AG09309 (cell line): ENCODE measurements around the gene TNS1.

Experiments
- DNase-seq: peaks from one replicate; pipeline ENCODE4 v3.0.0-alpha.2; 2010; ENCODE audit warnings: low read depth
- H3K4me3 ChIP-seq: 2 replicates; pipeline ENCODE4 v1.5.1; 2011; ENCODE audit warnings: mild to moderate bottlenecking, low read depth, low read length, moderate library complexity; ENCODE audit not compliant: control insufficient read depth
- TF ChIP-seq, protein P1 (sequence below): IDR thresholded peaks from 2 replicates; pipeline ENCODE4 v1.5.1; 2011; ENCODE audit warnings: mild to moderate bottlenecking, low read depth, low read length, inconsistent platforms; ENCODE audit not compliant: insufficient read depth, control insufficient read depth; ENCODE audit errors: missing control alignments

The TNS1 gene

DNA sequence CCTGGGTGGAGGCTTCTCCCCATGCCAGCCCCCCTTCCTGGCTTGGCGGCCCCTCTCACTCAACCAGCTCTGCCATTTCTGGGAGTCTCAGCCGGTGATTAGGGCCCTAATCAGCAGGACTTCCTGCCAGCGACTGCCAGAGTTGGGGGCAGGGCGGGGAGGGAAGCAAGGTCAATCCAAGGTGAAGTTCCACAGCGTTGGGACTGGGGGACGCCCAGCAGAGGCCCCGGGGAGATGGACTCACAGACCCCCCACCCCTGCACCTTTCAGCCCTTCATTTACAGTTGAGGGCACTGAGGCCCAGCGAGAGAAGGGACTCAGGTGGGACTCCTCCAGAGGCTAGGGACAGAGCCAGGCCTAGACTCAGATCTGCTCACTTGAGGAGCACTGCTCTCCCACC, 65.3 kb downstream of the TNS1 start:
- no peak for DNase-seq
- TF ChIP-seq, protein P1, sequence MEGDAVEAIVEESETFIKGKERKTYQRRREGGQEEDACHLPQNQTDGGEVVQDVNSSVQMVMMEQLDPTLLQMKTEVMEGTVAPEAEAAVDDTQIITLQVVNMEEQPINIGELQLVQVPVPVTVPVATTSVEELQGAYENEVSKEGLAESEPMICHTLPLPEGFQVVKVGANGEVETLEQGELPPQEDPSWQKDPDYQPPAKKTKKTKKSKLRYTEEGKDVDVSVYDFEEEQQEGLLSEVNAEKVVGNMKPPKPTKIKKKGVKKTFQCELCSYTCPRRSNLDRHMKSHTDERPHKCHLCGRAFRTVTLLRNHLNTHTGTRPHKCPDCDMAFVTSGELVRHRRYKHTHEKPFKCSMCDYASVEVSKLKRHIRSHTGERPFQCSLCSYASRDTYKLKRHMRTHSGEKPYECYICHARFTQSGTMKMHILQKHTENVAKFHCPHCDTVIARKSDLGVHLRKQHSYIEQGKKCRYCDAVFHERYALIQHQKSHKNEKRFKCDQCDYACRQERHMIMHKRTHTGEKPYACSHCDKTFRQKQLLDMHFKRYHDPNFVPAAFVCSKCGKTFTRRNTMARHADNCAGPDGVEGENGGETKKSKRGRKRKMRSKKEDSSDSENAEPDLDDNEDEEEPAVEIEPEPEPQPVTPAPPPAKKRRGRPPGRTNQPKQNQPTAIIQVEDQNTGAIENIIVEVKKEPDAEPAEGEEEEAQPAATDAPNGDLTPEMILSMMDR: no peak
- H3K4me3 ChIP-seq: no peak overlapping the region

DNA sequence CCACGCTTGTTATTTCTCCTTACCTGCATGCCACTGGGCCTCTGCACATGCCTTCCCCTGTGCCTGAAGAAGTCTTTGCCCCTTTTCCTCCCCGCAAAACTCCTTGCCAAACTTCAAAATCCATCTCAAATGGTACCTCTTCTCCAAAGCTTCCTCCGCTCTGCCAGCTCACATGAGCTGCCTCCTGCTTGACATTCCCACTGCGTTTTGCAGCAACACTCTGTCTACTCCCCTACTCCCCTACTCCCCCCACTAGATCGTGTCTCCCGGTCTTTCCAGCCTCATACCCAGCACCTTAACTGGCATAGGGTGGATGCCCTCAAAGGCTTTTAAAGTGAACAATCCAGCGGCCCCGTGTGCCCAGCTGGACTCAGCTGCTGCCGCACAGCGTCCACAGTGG, 65.8 kb downstream of the TNS1 start:
- no peak overlapping the region for H3K4me3 ChIP-seq
- TF ChIP-seq, protein P1: no peak
- DNase-seq: no peak

DNA sequence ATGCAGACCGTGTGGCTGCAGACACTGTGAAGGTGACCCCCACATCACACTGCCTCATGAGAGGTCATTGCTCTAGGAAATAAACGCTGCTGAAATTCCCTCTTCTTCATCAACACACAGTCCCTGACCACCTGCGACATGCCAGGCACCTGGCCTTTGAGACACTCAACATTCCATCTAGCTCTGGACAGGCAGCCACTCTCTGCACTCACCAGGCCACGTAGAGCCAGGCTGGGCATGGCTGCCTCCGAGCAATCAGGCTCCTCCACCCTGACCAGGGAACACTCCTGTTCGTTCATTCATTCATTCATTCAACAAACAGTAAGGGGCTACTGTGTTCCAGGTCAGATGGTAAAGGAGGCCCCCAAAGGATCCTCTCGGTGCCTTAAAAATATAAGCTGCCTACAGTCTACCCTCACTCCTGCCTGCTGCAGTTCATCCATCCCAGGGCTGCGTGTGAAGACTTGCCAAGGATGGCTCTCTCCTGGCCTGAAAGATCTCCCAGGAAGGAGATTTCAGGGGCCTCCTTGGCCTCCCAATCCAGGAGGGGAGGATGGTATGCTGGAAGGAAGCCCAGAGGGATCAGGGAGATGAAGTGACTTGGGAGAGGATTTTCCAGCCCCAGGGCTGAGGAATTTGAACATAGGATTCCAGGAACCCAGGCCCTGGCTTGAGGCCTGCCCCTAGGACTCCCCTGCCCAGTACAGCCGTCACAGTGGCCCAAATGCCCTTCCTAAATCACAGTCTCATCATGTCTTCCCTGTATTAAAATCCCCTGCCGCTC, 66.7 kb downstream of the TNS1 start:
- no peak for DNase-seq
- TF ChIP-seq, protein P1: no peak
- H3K4me3 ChIP-seq: no peak overlapping the region

DNA sequence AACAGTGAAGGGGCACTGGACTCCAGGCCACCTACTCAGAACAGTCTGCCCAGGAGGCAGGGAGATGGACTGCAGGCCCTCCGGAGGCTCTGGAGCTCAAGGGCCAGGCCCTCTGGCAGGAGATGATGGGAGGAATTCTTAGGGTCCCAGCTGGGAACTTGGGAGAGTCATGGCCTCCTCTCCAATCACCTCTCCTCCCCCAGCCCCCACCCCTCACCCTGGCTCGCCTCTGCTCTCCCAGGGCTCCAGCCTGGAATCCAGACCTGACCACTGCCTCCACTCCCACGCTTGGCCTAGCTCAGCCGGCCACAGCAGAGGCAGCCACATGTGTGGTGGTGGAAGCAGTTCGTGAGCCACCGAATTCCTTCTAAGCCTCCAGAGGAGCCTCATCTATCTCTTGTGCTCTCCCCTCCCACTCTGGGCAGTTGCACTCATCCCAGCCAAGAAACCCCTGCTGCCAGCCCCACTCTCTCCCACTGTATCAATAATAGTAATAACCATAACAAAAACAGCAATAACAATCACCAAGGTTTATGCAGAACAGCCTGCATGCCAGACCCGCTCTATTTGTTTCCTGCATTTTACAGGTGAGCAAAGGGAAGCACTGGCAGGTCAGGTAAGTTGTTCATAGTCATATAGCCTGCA, 67.4 kb downstream of the TNS1 start:
- DNase-seq: no peak
- TF ChIP-seq, protein P1: no peak
- no peak overlapping the region for H3K4me3 ChIP-seq

DNA sequence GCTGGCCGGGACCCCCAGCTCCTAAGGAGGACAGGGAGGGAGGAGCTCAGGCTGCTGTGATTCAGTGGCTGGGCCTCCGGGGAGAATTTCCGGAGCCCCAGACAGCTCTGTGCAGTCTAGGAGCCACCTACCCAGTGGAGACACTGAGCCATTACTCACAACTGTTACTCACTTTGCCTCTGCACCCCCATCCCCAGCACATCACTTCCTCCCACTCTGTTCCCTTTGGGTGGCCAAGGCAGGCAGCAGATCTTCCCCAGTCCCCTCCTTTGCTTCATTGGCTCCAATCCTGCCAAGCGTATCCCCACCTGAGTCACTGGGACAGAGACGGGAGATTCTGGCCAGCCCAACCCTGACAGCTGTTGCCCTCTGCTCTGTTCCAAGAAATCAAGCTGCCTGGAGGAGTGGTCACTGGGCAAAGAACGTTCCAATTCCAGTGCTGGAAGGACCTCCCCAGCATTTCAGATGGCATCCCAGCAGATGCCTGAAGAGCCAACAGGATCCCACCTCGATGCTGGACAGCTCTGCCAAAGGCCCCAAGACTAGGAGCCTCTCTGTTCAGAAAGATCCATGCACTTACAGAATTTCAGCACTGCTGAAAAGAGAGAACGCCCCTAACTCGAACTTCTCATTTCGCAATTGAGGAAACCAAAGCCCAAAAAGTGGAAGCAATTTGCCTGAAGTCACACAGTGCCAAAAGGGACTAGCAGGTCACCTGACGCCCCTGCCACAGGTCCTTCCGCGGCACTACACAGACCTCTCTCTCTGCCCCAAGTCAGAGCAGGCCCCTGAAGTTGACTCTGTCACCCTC, 68.3 kb downstream of the TNS1 start:
- TF ChIP-seq, protein P1: no peak
- H3K4me3 ChIP-seq: no peak overlapping the region
- peak; percentile 79 for DNase-seq

DNA sequence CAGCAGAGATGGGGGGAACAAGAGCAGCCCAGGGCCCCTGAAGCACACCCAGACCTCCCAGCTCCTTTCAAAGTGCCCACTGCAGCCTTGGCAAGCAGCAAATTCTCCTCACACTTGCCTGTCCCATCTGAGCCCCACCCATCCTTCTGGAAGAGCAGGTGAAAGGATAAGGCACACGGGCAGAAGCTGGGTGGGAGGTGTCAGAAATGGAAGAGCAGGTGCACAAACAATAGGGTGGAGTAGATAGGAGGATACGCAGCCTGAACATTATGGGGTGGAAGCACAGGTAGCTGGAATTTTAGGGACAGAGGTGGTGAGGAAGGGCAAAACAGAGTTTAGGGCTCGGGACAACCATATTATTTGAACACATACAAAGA, 69.2 kb downstream of the TNS1 start:
- TF ChIP-seq, protein P1: no peak
- no peak for DNase-seq
- H3K4me3 ChIP-seq: no peak overlapping the region
